ES-I3 (cell line): ENCODE results near the gene PHF2.
"Not testable (repeated sequence)": the region's sequence is repeated elsewhere in the genome, so short reads cannot be mapped to it uniquely, and the experiment has no call there.

Experiments
- H3K36me3 ChIP-seq: 2 replicates; pipeline ENCODE4 v1.6.1; 2013; ENCODE audit warnings: mild to moderate bottlenecking, low read length, control low read depth, moderate library complexity; ENCODE audit not compliant: insufficient read depth
- H3K4me1 ChIP-seq: 2 replicates; pipeline ENCODE4 v1.6.1; 2013; ENCODE audit warnings: mild to moderate bottlenecking, control low read depth, low read length; ENCODE audit not compliant: insufficient read depth
- H3K9ac ChIP-seq: 2 replicates; pipeline ENCODE4 v1.6.1; 2013; ENCODE audit warnings: low read depth, mild to moderate bottlenecking, low read length, moderate library complexity
- H3K9me3 ChIP-seq: 2 replicates; pipeline ENCODE4 v1.6.1; 2013; ENCODE audit warnings: mild to moderate bottlenecking, low read length, moderate library complexity; ENCODE audit not compliant: control insufficient read depth, insufficient read depth

PHF2 gene

GRCh38 chr9:93659044-93659836 is 82.9 kb downstream of the PHF2 start:
- no peak overlapping the region for H3K9ac ChIP-seq
- H3K36me3 ChIP-seq, result no peaks in the 10 kb centered on the region

GRCh38 chr9:93659837-93660177 is 83.4 kb downstream of the PHF2 start:
- Histone ChIP-seq H3K9ac (no peak overlapping the region), H3K9me3 (no peaks in the 10 kb centered on the region), H3K4me1 (no peaks in the 10 kb centered on the region), H3K36me3 (no peaks in the 10 kb centered on the region)

More at GRCh38 chr9:93659044-93659836, 82.9 kb downstream of the PHF2 start:
- Histone ChIP-seq H3K9me3 (no peaks in the 10 kb centered on the region), H3K4me1 (no peaks in the 10 kb centered on the region)

- Histone ChIP-seq H3K9ac (no peak overlapping the region), H3K4me1 (no peaks in the 10 kb centered on the region), H3K9me3 (no peaks in the 10 kb centered on the region), H3K36me3 (no peaks in the 10 kb centered on the region)
These were observed 84.1 kb downstream of the PHF2 start for GRCh38 chr9:93660352-93661046.

- Histone ChIP-seq H3K4me1 (no peaks in the 10 kb centered on the region), H3K36me3 (no peaks in the 10 kb centered on the region), H3K9me3 (no peaks in the 10 kb centered on the region), H3K9ac (no peak overlapping the region)
These were observed 85.2 kb downstream of the PHF2 start for GRCh38 chr9:93661591-93661990.

DNA sequence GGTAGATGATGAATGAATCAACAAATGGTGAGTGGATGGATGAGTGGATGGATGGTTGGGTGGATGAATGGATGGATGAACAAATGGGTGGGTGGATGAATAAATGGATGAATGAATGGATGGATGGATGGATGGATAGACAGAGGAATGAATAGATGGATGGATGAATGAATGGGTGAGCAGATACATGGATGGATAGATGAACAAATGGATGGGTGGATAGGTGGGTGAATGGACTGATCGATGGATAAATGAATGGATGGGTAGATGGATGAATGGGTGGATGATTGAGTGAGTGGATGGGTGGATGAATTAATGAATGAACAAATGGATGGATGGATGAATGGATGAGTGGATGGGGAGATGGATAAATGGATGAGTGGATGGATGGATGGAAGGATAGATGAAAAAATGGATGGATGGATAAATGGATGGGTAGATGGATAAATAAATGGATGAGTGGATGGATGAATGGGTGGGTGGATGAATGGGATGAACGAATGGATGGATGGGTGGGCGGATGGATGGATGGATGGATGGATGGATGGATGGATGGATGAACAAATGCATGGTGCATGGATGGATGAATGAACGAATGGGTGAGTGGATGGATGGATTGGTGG is 85.7 kb downstream of the PHF2 start:
- no peak overlapping the region for H3K9ac ChIP-seq
- H3K4me1 ChIP-seq, result no peaks in the 10 kb centered on the region
- H3K9me3 ChIP-seq, result no peaks in the 10 kb centered on the region
- no peaks in the 10 kb centered on the region for H3K36me3 ChIP-seq

GRCh38 chr9:93662952-93663572 is 86.7 kb downstream of the PHF2 start:
- no peaks in the 10 kb centered on the region for H3K9me3 ChIP-seq
- no peaks in the 10 kb centered on the region for H3K36me3 ChIP-seq
- no peak overlapping the region for H3K9ac ChIP-seq
- no peaks in the 10 kb centered on the region for H3K4me1 ChIP-seq

GRCh38 chr9:93663877-93664548 is 87.6 kb downstream of the PHF2 start:
- no peaks in the 10 kb centered on the region for H3K9me3 ChIP-seq
- no peaks in the 10 kb centered on the region for H3K4me1 ChIP-seq
- H3K9ac ChIP-seq, result no peak overlapping the region
- no peaks in the 10 kb centered on the region for H3K36me3 ChIP-seq

GRCh38 chr9:93664549-93665120 is 88.3 kb downstream of the PHF2 start:
- no peaks in the 10 kb centered on the region for H3K36me3 ChIP-seq
- H3K9me3 ChIP-seq, result no peaks in the 10 kb centered on the region
- H3K9ac ChIP-seq, result no peak overlapping the region
- H3K4me1 ChIP-seq, result no peaks in the 10 kb centered on the region

DNA sequence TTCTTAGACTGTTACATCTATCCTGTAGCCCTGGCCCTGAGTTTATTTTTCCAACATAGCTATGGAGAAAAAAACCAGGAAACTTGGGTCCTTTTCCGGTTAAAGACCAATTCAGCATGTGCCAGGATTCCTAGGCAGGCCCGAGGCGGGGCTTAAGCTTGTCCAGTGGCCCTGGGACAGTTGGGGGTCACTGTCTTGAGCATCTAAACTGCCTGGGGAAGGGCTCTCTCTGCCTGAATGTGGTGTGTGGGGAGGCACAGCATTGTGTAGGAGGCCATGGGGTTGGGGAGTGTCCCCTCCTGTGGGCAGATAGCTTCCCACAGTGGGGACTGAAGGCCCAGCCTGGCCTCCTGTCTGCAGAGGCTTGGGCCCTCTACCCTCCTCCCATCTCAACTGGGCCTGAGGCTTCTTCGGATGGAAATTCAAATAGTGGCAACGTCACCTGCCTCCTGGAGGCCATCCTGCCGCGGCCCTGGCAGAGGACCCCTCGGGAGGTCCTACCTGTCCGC is 88.8 kb downstream of the PHF2 start:
- Histone ChIP-seq H3K9ac (no peak overlapping the region), H3K36me3 (no peaks in the 10 kb centered on the region), H3K4me1 (no peaks in the 10 kb centered on the region), H3K9me3 (no peaks in the 10 kb centered on the region)

- Histone ChIP-seq H3K9me3 (no peaks in the 10 kb centered on the region), H3K9ac (no peak overlapping the region), H3K4me1 (no peaks in the 10 kb centered on the region), H3K36me3 (no peaks in the 10 kb centered on the region)
These were observed 89.5 kb downstream of the PHF2 start for GRCh38 chr9:93665637-93666438.

DNA sequence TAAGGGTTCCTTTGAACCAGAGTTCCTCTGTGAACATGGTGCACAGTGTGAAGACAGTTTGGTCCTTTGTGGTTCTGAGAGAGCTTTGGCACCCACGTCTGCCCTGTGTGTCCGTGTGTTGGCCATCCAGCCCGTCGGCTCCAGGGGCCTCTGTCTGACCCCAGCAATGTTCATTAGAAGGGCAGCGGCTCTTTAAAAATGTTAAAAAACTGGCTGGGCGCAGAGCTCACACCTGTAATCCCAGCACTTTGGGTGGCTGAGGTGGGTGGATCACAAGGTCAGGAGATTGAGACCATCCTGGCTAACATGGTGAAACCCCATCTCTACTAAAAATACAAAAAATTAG is 90.0 kb downstream of the PHF2 start:
- H3K9ac ChIP-seq, H3K4me1 ChIP-seq, H3K36me3 ChIP-seq, H3K9me3 ChIP-seq: not testable (repeated sequence)

GRCh38 chr9:93667006-93667405 is 90.6 kb downstream of the PHF2 start:
- no peaks in the 10 kb centered on the region for H3K4me1 ChIP-seq
- no peaks in the 10 kb centered on the region for H3K36me3 ChIP-seq
- no peak overlapping the region for H3K9ac ChIP-seq
- H3K9me3 ChIP-seq, result no peaks in the 10 kb centered on the region

DNA sequence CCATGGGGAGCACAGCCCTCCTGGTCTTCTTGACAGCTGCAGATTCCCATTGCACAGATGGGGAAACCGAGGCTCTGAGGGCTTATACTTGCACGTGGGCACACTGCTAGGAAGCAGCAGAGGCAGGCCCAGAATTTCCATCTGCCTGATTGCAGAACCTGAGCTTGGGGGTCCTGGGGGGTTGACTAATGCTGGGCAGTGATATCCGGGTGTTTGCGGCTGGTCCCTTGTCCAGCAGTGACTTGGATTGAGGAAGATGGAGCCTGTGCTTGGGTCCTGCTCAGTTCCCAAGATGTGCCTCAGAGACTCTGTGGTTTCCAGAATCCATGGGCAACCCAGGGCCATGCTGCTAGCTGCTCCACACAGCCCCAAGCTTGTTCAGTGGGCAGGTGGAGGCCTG is 91.2 kb downstream of the PHF2 start:
- Histone ChIP-seq H3K9me3 (no peaks in the 10 kb centered on the region), H3K36me3 (no peaks in the 10 kb centered on the region), H3K9ac (no peak overlapping the region), H3K4me1 (no peaks in the 10 kb centered on the region)
